Transverse colon (tissue), 4 donors: ENCODE data around the gene CBFA2T2.

Source experiments
- CTCF ChIP-seq, 5 experiments: fragments of 200-600 bp in 3 of 5; fragments of 450-650 bp in 2 of 5; sonication (generic) in 3 of 5; IDR thresholded peaks; 1 replicate in 2 of 5; 2 replicates in 3 of 5; pipeline ENCODE4 v1.5.1; 2016 to 2017; ENCODE audit warnings: antibody characterized with exemption in 5 of 5, inconsistent platforms in 3 of 5, mild to moderate bottlenecking in 2 of 5, moderate library complexity in 1 of 5
- POLR2AphosphoS5 ChIP-seq, 3 donors: sonication (generic); formaldehyde crosslinking; IDR thresholded peaks; one replicate each; pipeline ENCODE4 v1.6.1; 2016; ENCODE audit warnings: antibody characterized with exemption in 3 of 3

GRCh38 chr20:33689493-33689892, 199.6 kb downstream of the CBFA2T2 start:
- TF ChIP-seq POLR2AphosphoS5 (IDR thresholded peaks at IDR 0.05) (no peak), CTCF (IDR thresholded peaks at IDR 0.05) (no peak)
